Measurements from ENCODE around the gene CCDC60.
A peak's percentile ranks its signal among the peaks of the same experiment; 100 is the strongest.

Gene CCDC60

GRCh38 chr12:119570771-119571170 lies 236.2 kb downstream of the CCDC60 start:
- ATAC-seq, result no peak
- Mint-ChIP-seq H3K4me1 (no peaks in the 10 kb centered on the region), H3K4me3 (no peak overlapping the region), H3K27ac (no peak overlapping the region), H3K9me3 (no peaks in the 10 kb centered on the region), H3K36me3 (no peaks in the 10 kb centered on the region)
- DNase-seq (ENCODE audit: low spot score in 2 of 2), result no peak

DNA sequence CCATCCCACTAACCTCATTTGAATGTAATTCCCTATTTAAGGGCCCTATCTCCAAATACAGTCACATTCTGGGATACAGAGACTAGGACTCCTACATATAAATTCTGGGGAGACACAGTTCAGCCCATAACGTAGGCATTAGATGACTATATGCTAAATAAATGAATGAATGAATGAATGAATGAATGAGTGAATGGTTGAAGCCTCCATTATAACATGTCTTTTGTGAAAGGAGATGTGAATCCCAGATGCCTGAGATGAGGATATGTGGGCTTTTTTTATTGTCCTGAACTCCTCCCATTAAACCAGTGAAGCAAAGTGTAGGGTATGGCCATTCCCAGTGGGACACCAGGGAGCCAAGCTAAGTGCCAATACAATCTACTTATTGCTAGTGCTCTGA lies 238.6 kb downstream of the CCDC60 start:
- DNase-seq (ENCODE audit: low spot score in 2 of 2), result no peak
- H3K9me3 Mint-ChIP-seq, result no peaks in the 10 kb centered on the region
- H3K4me1 Mint-ChIP-seq, result no peaks in the 10 kb centered on the region
- H3K4me3 Mint-ChIP-seq, result no peak overlapping the region
- no peaks in the 10 kb centered on the region for H3K36me3 Mint-ChIP-seq
- peak overlapping the region; percentile 73 for H3K27ac Mint-ChIP-seq
- no peak for ATAC-seq

DNA sequence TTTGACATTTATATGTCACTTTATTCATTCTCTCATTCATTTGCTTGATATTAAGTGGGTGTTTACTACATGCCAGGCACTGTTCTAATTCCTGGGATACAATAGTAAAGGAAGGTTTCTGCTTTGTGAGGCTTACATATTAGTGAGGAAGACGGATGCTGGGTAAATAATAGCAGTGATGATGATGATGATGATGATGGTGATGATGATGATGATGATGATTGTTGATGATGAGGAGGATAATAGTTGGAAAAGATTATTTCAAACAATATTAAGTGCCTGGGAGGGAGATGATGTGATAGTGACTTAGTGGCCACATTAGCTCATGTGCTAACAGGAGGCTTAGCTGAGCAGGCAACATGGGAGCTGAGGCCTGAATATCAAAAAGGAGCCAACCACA lies 239.7 kb downstream of the CCDC60 start:
- no peak for ATAC-seq
- H3K9me3 Mint-ChIP-seq, result no peaks in the 10 kb centered on the region
- no peak for DNase-seq (ENCODE audit: low spot score in 2 of 2)
- H3K27ac Mint-ChIP-seq, result no peak overlapping the region
- H3K4me1 Mint-ChIP-seq, result no peaks in the 10 kb centered on the region
- H3K36me3 Mint-ChIP-seq, result no peaks in the 10 kb centered on the region
- H3K4me3 Mint-ChIP-seq, result no peak overlapping the region

GRCh38 chr12:119576118-119576810 lies 241.7 kb downstream of the CCDC60 start:
- no peak overlapping the region for H3K27ac Mint-ChIP-seq
- no peaks in the 10 kb centered on the region for H3K4me1 Mint-ChIP-seq
- H3K4me3 Mint-ChIP-seq, result no peak overlapping the region
- H3K36me3 Mint-ChIP-seq, result no peaks in the 10 kb centered on the region
- no peak for DNase-seq (ENCODE audit: low spot score in 2 of 2)
- H3K9me3 Mint-ChIP-seq, result no peaks in the 10 kb centered on the region
- ATAC-seq, result no peak

DNA sequence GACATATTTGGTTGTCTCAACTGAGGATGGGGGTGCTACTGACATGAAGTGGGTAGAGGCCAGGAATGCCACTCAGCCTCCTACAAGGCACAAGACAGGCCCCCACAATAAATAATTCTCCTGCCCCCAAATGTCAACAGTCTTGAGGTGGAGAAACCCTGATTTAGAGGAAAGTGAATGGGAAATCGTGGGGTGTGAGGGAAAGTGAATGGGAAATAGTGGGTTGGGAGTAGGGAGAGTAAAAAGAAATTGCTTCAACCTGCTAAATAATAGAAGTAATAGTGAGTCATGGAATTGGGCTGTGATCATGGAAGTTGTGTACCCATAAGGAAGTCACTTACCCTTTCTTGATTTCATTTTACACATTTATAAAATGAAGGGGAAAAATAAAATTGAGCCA lies 242.4 kb downstream of the CCDC60 start:
- Mint-ChIP-seq H3K4me1 (no peaks in the 10 kb centered on the region), H3K27ac (no peak overlapping the region), H3K9me3 (no peaks in the 10 kb centered on the region), H3K36me3 (no peaks in the 10 kb centered on the region), H3K4me3 (no peak overlapping the region)
- no peak for DNase-seq (ENCODE audit: low spot score in 2 of 2)
- no peak for ATAC-seq

DNA sequence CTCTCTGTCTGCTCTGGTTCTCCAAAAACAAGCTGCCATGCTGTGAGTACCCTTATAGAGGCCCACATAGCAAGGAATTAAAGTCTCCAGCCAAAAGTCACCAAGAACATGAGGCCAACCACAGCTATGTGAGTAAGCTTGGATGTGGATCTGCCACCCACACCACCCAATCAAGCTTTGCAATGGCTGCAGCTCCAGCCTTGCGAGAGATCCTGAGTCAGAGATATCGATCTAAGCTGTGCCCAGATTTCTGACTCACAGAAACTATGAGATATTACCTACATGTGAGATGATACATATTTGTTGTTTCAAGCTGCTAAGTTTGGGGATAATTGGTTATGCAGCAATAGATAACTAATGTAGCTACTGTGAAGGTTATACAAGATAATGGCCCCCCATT lies 243.6 kb downstream of the CCDC60 start:
- ATAC-seq (peak; percentile 63), DNase-seq (ENCODE audit: low spot score in 2 of 2) (no peak)
- Mint-ChIP-seq H3K4me3 (no peak overlapping the region), H3K9me3 (no peaks in the 10 kb centered on the region), H3K36me3 (no peaks in the 10 kb centered on the region), H3K4me1 (no peaks in the 10 kb centered on the region), H3K27ac (no peak overlapping the region)

- no peak overlapping the region for H3K4me3 Mint-ChIP-seq
- no peaks in the 10 kb centered on the region for H3K36me3 Mint-ChIP-seq
- ATAC-seq, result no peak
- DNase-seq (ENCODE audit: low spot score in 2 of 2), result no peak
- H3K4me1 Mint-ChIP-seq, result peaks cover 4% of the 10 kb centered on the region
- H3K27ac Mint-ChIP-seq, result no peak overlapping the region
- no peaks in the 10 kb centered on the region for H3K9me3 Mint-ChIP-seq
These were observed 254.6 kb downstream of the CCDC60 start for GRCh38 chr12:119589097-119589496.

DNA sequence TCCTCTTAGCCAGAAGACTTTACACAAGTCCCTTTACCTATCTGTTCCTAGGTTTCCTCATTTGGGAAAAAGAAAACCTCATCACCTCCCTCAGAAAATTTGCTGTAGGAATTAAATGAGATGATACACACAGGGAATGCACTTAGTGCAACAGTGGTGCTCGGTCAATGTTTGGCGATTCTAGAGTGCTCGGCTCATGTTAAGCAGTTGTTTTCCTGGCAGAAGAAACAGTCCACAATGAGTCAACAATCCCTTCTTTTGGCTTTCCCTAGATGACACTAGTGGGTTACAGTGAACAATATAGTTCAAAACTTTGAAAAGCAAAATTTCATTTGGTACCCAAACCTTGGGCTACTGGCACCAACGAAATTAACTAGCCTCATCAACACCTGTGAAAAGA lies 255.1 kb downstream of the CCDC60 start:
- Mint-ChIP-seq H3K9me3 (no peaks in the 10 kb centered on the region), H3K4me3 (no peak overlapping the region), H3K27ac (no peak overlapping the region), H3K36me3 (no peaks in the 10 kb centered on the region), H3K4me1 (peaks cover 9% of the 10 kb centered on the region)
- ATAC-seq (no peak), DNase-seq (ENCODE audit: low spot score in 2 of 2) (no peak)
